ENCODE results near the gene PPP1R27.

GRCh38 chr17:81802856-81803643 lies 31.8 kb downstream of the PPP1R27 start:
- TF ChIP-seq REST (IDR thresholded peaks at IDR 0.05; ENCODE audit: insufficient read depth in 1 of 2, low read depth in 2 of 2, low read length in 2 of 2) (no peak), TAF1 (IDR thresholded peaks at IDR 0.05; ENCODE audit: borderline replicate concordance, insufficient read depth, low read length) (no peak), POLR2AphosphoS5 (IDR thresholded peaks at IDR 0.05; ENCODE audit: low read depth, low read length) (no peak), FOXP2 (optimal IDR thresholded peaks at IDR 0.05; ENCODE audit: borderline replicate concordance, extremely low read depth, extremely low read length, insufficient read depth) (no peak), SIN3A (IDR thresholded peaks at IDR 0.05; ENCODE audit: borderline replicate concordance, insufficient read depth, low read length) (no peak)

Measured in PFSK-1 (cell line).